GM21381 (cell line): ENCODE measurements around the gene PIGR.

ENCODE experiments used
- ATAC-seq: cut with Tn5 transposase; IDR thresholded peaks from one replicate; pipeline ENCODE4 v1.9.1; 2021; ENCODE audit warnings: mild to moderate bottlenecking, moderate library complexity; ENCODE audit not compliant: unreplicated experiment

PIGR gene

DNA sequence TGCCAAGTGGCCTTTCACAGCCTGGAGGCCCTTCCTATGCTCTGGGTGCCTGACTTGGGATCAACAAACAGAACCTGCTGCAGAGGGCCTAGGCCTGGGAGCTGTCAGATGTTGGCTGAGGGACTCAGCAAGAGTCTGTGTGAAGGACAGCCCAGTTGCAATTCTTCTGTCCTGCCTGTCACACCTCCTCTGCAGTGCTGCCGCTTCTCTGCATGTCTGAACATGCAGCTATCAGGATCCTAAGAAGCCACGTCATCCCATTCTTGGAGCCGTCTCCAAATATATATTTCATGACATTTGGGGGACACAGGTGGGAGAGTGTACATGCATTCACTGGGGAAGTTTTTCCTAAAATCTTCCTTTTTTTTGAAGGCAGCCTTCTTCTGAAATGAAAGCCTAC, 15.4 kb upstream of the PIGR start:
- no peak for ATAC-seq

DNA sequence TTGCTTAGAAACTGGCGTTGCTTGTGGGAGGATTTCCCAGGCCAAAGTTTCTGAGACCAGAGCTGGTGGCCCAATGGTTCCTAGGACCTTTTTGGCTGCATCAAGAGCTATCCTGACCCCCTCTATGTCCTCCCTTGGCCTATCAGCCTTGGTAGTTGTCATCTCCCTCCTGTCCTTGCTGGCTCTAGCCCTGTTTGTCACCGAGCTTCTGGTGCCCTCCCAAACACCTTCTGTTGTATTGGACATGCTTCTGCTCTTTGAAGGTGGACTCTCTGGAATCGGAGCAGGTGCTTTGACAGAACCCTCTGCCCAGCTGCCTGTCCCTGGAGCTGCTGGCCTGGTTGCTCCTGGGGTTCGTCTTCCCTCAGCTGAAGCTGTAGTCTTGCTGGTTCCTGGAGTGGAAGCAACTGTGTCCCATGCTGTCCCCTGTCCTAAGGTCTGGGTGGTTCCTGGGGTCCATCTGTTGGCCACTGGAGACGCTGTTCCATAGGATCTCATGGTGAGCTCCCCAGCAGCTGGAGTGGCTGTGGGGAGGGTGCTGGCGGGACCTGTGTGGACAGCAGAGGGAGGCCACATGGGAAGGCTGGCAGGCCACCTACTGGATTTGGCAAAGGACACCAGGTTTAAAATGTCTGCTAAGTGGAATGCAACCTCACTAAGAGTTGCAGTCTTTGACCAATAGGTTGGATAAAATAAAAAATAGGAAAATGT, 14.6 kb upstream of the PIGR start:
- ATAC-seq: no peak

DNA sequence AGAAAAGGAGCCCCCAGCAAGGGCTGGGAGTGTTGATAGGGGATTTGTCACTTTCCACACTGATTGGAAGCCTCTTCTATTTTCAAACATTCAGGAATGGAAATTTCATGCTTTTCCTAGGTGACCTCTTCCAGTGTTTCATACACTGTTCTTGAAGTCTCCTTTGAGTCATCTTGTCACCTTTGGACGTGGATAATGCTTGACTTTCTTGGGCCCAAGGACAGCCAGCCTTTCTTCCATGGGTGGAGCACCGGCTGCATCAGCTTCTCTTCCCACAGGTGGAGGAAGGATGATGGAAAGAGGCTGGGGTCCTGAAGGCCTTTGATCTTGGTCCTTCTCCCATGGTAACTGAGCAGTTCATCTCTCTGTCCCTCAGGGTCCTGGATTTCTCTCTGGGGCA, 11.9 kb upstream of the PIGR start:
- no peak for ATAC-seq

DNA sequence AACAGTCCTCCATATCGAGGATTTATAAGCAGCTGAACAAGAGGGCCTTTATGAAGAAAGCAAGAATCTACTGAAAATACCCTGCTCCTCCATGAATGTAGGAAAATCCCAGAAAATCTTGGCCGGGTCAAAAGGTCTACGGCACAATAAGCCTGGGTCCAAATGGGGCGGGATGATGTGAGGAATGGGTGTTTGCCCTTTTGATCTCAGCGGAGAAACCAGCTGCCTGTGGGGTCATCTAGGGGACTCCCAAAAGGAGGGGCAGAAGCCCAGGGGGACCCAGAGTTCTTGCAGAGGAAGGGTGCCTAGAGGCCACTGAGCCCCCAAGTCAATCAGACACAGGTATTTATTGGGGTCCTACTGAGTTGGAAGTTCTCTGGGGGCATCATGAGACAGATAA, 11.4 kb upstream of the PIGR start:
- ATAC-seq: no peak

DNA sequence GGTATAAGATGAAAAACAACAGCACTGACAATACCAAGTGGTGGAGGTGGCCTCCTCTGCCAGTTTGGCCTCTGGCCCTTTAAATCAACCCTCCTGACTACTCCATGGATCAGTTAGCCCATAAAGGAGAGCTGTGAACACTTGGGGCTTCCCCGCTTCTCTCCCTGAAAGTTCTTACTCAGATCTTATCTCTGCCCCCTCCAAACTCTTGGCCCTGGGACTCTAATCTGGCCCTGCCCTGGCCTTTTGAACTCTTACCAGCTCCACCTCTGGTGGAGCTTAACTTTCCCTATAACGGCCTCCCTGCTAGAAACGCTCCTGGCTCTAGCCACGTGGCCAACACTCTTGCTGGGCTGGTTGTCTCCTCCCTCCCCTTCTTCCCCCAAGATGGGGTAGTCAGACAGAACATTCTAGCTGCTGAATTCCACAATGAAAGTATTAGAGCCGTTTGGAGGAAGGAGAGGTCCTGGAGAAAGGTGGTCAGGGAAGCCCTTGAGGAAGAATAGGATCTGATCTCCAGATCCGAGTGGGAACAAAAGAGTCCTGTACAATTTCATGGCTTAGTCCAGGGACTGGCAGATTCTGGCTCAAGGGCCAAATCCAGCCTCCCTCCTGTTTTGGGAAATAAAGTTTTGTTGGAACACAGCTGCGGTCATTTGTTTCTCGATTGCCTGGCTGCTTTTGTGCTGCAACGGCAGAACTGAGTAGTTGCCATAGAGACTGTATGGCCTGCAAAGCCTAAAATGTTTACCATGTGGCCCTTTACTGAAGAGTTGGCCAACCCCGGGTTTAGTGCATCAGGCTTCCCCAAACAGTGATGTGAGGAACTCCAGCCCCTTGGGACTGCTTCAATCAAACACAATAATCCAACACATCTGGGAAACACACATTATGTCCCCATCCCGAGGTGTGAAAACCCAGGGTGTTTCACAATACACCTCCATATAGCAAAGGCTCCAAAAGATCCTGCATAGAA, 9.5 kb upstream of the PIGR start:
- ATAC-seq: peak; percentile 44

DNA sequence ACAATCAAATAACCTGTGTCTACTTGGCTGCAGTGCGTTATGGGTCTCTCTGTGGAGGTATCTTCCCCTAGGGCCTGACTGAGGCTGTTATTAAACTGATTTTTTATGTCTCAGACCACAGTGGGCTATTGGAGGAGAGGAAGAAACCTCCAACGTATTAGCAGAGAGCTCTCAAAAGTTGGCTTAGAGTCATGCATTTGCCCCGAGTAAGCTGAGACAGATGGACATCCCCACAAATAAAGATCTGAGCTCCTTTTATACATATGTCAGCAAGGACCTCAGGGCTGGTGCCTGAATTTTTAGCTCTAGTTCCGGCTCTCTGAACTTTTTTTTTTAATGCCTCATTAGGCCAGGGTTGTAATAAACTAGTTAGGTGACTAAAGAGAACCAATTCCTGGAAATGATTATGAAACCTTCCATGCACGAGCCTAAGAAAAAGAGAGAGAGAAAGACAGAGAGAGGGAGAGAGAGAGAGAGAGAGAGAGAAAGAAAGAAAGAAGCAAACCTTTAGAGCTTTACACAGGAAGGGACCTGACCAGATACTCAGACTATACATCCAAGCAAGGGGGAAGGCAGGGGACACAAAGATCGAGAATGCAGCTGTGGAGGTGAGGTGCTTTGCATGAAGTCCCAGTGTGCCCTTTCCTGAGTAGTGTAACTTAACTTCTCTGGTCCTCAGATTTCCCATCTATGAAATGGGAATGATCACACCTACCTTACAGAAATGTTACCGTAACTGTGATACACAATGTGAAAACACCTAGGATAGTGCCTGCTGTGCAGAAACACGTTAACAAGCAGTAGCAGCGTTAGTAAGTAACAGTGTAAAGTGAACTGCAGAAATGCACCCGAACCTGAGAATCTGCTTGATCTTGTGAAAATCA, 8.4 kb upstream of the PIGR start:
- ATAC-seq: no peak

DNA sequence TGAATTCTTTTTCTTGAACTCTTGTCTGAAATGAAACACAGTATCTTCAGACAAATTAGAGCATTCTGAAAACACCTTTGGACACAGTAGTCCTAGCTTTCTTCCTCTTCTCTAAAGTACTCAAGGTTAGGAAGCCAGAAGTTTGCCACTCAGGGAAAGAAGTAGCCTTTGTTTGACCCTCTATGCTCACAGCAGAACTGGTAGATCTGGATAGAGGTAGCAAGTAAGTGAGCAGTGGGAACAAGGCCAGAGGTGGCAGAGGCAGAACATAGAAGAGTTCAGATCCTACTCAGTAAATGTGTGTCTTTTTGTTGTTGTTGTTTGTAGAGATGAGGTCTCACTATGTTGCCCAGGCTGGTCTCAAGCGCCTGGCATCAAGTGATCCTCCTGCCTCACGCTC, 7.4 kb upstream of the PIGR start:
- ATAC-seq: no peak

DNA sequence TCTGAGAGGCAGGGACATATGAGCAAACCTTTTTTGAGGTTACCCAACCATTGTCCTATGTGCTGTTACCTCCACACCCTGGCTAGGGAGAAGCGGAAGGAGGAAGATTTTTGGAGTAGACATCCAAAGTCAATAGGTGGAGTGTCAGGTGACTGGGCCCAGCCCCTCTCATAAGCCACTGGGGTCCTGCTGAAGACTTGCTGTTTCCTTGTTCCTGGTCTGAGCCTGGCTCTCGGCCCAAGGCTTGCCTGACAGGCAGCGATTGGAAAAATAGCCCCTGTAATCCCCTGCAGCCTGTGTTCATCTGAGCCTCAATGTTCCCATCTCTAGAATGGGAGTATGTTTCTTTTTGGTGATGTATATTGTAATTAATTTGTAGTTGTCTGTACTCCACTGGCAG, 6.9 kb upstream of the PIGR start:
- no peak for ATAC-seq

DNA sequence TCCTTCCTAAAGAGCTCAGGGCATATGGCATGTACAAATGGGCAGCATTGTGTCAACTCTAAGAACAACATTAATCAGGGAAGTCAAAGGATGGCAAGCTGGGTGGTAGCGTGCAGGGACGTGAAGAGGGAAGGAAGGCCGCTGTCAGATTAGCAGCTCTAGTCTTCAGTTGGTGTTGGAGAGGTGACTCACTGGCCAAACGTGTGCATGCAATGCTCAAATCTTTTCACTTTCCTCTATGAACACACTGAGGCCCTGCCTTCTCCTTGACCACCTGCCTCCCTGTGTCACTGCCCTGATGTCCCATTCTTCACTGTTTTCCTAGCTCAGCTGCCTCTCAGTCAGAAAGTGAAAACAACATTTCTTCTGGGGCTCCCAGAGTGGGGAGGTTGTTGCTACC, 5.9 kb upstream of the PIGR start:
- no peak for ATAC-seq

DNA sequence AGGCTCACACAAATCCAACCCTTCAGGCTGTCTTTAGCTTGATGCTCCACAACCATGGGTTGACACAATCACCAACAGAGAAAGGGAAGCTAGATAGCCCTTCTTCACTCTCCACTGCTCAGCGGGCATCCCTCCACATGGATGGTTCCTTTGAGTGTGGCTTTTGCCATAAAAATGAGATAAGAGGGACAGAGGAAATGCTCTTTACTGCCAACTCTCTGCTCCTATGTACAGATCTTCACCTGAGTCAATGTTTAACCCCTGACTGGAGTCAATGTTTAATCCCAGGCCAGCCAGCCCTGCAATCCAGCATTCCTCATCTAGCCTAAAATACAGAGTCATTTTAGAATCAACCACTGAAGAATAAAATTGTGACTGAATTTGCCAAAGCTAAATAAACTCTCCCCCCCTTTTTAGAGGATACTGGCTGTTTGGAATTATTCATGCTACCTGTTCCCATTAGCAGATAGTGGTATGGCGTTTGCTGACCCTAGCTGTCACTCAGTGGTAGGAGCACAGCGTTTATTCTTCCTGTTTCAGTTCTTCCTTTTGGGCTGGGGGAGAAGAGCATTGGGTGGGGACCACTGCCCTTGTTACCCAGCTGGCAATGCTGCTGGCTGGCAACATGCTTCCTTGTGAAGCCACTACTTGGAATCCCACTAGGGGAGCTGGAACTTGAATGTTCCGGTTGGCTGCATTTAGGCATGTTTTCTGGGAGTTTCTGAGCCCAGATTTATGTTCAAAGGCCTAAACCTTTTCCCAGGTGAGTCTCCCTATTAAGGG, 5.2 kb upstream of the PIGR start:
- no peak for ATAC-seq

DNA sequence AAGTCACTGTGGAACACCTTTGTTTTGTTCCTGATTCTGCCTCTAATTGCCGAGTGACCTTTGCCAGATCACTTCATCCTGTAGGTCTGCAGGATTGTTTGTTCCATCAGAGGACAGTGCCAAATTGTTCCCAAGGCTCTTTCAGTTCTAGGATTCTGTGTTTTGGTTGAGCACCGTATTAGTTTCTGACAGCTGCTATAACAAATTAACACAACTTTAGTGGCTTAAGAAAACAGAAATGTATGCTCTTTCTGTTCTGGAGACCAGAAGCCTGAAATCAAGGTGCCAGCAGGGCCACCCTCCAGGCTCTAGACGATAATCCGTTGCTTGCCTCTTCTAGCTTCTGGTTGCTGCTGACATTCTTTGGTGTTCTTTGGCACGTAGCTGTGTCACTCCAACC, 3.4 kb upstream of the PIGR start:
- no peak for ATAC-seq

DNA sequence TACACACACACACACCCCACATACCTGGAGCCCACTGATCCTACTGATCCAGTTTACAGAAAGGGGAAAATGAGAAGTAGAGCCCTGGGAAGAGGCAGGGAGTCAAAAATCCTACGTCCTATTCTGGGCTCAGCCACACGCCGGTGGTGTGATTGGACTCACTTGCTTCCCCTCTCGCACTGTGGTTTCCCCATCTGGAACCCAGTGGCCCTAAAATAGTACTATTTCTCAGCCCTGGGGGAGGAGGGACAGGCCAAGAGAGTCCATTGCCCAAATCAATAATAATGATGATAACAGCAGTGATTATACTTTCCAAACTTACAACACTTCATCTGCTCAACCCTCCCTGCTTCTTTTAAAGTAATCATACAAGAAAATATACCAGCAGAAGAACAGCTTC, 2.9 kb upstream of the PIGR start:
- no peak for ATAC-seq

DNA sequence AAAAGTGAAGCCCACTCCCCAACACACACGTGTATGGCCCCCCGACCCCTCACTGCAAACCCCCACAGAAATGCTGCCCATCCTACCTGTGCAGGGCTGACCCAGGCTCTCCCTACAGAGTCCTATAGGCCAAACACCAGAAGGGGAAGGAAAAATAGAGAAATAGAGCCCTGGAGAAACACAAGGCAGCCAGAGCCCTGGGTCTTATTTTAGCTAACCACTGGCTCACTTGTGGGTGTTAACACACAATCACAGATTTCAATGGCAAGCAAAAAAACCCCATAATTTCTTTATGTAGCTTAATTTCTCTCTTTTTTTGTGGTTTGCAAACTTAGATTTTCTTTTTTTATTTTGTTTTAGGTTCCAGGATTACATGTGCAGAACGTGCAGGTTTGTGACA, 989 bp upstream of the PIGR start:
- no peak for ATAC-seq

DNA sequence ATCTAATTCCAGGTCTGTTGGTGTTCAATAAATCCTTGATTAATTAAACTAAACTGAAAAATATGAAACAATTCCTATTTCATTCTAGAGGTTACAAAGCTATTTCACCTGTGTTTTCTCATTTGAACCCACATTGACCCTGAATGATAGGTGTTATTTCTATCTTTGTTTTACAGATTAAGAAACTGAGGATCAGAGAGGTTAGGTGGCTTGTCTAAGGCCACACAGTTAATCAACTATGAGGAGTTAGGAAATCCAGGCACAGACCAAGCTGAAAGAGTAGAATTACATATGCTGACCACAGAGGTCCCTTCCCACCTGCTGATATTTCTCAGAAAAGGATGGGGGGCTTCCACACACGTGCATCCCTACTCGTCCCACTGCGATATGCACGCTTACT, 487 bp downstream of the PIGR start:
- ATAC-seq: no peak

DNA sequence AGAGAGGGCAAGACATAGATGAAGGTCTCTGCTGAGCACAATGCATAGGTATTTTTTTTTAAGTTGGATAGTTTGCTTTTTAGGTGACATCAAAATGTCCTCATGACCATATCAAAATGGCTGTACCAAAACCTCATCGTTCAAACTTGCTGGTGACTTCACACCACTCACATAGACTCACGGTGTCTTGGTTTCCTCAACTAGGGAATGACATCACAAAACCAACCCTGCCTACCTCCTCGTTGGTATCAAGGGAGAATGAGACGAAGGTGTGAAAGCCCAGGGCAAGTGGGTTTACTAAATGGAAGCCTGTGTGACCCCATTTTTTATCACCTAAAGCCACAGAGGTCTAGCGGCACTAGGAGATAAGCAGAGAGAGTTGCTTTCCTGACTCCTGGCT, 1.6 kb downstream of the PIGR start:
- ATAC-seq: no peak

DNA sequence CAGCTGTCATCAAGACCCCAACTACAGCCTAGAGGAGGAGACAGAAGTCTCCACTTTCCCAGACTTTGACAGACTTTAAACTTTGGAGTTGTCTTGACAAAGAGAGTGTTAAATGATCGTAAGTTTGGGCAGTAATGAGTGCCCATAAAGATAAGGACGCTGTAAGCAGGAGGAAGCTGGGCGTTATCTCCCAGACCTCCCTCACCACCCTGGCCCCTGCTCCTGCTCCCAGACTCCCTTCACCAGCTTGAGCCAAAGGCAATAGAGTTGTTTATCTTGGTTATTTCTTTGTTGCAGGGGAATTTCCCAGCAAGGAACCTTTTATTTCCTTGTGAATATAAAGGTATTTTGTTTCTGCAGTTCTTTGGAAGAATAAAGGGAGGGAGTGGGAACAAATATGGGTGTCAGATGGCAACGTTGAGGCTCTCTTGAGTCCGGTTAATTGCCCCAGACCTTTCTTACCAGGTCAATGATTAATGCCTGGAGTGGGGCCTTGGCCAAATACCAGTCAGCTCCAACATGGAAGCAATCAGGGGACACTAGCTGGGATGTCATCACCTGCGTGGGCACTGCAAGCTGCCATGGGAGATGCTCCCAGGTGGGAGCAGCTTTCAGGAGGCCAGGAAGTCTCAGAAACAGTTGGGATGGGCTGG, 4.4 kb downstream of the PIGR start:
- ATAC-seq: no peak

DNA sequence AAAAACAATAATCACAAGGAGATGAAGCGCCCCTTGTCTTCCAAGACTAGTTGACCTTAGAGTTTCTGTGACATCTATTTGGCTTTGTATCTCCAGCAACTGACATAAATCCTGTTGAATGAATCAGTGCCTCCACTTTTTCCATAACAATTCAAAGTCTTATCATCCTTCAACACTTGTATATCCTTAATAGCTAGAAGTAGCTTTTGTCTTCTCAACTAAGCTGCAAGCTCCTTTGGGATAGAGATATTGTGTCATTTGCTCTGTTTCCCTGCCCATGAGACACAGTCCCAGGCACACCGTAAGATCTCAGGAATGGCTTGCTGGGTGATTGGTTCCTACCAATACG, 5.7 kb downstream of the PIGR start:
- ATAC-seq: no peak

DNA sequence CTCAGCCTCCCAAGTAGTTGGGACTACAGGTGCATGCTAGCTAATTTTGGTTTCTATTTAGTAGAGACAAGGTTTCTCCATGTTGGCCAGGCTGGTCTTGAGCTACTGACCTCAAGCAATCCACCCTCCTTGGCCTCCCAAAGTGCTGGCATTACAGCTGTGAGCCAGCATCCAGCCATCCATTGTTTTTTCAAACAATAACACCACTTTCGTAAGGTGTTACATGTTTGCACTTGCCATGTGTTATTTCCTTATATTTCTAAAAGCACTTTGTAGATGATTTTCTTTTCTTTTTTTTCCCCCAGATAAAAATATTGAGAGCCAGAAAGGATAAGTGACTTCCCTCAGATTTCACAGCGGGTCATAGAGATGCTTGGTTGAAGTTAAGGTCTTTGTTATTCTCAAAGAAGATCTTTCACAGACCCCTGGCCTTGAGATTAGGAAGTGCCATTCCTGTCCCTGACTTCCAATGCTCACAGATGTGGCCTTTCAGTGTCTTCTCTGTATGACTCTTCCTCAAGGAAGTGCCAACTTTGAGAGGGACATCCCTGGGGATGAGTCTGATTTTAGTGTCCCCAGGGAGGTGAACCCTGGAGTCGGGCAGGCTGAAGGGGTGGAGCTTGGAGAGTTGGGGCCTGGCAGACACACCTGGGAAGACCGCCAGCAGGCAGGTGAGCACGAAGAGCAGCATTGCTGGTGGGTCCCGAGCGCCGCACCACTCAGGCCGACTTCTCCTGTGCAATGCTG, 6.3 kb downstream of the PIGR start:
- ATAC-seq: no peak

DNA sequence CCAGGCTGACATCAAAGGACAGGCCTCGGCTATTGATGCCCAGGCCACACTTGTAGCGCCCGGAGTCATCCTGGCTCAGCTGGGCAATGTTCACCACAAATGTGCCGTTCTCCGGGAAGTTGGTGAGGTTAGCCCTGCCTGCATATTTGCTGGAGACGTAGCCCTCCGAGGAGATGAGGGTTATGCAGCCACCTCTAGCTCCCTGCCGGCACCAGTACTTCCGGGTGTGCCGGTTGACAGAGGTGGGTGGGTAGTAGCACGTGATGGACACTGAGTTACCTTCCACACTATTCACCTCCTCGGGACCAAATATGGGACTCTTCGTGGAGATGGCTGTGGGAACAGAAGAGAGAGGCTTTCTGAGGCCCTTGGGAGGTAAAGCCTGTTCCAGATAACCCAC, 7.1 kb downstream of the PIGR start:
- no peak for ATAC-seq
